ENCODE measurements around the gene SEMA3F. TPM values are rescaled to one million over a fixed set of nuclear protein-coding genes. Genes with fewer than 3 reads are reported as not detected.

Gene SEMA3F
- total RNA-seq, 1 experiment from 2014 or later: 3.9 TPM

GRCh38 chr3:50132421-50133282 is 22.5 kb upstream of the SEMA3F start:
- BruUV-seq (replicated peaks): no TSS peak

GRCh38 chr3:50133283-50133615 is 21.9 kb upstream of the SEMA3F start:
- Histone ChIP-seq H3K36me3 (ENCODE audit: insufficient read depth, low read length, poor library complexity, severe bottlenecking) (no peaks in the 10 kb centered on the region), H3K27me3 (replicated peaks; ENCODE audit: insufficient read depth, low read depth, low read length, poor library complexity) (no peaks in the 10 kb centered on the region), H3K4me3 (ENCODE audit: low read depth, low read length, poor library complexity, severe bottlenecking) (no peak overlapping the region), H3K27ac (ENCODE audit: low read depth, low read length, poor library complexity, severe bottlenecking) (no peak overlapping the region), H3K4me1 (ENCODE audit: insufficient read depth, low read length, poor library complexity, severe bottlenecking) (peaks cover 22% of the 10 kb centered on the region), H3K9me3 (ENCODE audit: low read depth, low read length, poor library complexity, severe bottlenecking) (no peaks in the 10 kb centered on the region)
- BruUV-seq (replicated peaks): no TSS peak
- intact Hi-C loops (cut with micrococcal nuclease; ENCODE audit: unreplicated experiment): no loop called here
- ChIA-PET POLR2A (ENCODE audit: low non-redundant PET) (no interaction called here), CTCF (no interaction called here)
- no peak for TF ChIP-seq EZH2 (IDR thresholded peaks at IDR 0.05; ENCODE audit: borderline replicate concordance, low read depth, low read length, poor library complexity, severe bottlenecking)
- TF ChIP-seq CTCF (conservative IDR thresholded peaks at IDR 0.05; ENCODE audit: low read depth, low read length): no peak
- DNase-seq (ENCODE audit: low spot score): no peak

More at GRCh38 chr3:50132421-50133282, 22.5 kb upstream of the SEMA3F start:
- TF ChIP-seq EZH2 (IDR thresholded peaks at IDR 0.05; ENCODE audit: borderline replicate concordance, low read depth, low read length, poor library complexity, severe bottlenecking) (no peak), CTCF (conservative IDR thresholded peaks at IDR 0.05; ENCODE audit: low read depth, low read length) (no peak)
- H3K27me3 ChIP-seq (replicated peaks; ENCODE audit: insufficient read depth, low read depth, low read length, poor library complexity): no peaks in the 10 kb centered on the region
- intact Hi-C loops (cut with micrococcal nuclease; ENCODE audit: unreplicated experiment): no loop called here
- peaks cover 16% of the 10 kb centered on the region for H3K4me1 ChIP-seq (ENCODE audit: insufficient read depth, low read length, poor library complexity, severe bottlenecking)
- no peak for DNase-seq (ENCODE audit: low spot score)
- no peak overlapping the region for H3K4me3 ChIP-seq (ENCODE audit: low read depth, low read length, poor library complexity, severe bottlenecking)
- ChIA-PET POLR2A (ENCODE audit: low non-redundant PET) (no interaction called here), CTCF (no interaction called here)
- no peaks in the 10 kb centered on the region for H3K36me3 ChIP-seq (ENCODE audit: insufficient read depth, low read length, poor library complexity, severe bottlenecking)
- no peaks in the 10 kb centered on the region for H3K9me3 ChIP-seq (ENCODE audit: low read depth, low read length, poor library complexity, severe bottlenecking)
- no peak overlapping the region for H3K27ac ChIP-seq (ENCODE audit: low read depth, low read length, poor library complexity, severe bottlenecking)

GRCh38 chr3:50134367-50134766 is 20.8 kb upstream of the SEMA3F start:
- TF ChIP-seq EZH2 (IDR thresholded peaks at IDR 0.05; ENCODE audit: borderline replicate concordance, low read depth, low read length, poor library complexity, severe bottlenecking): no peak
- Histone ChIP-seq H3K9me3 (ENCODE audit: low read depth, low read length, poor library complexity, severe bottlenecking) (no peaks in the 10 kb centered on the region), H3K4me1 (ENCODE audit: insufficient read depth, low read length, poor library complexity, severe bottlenecking) (peaks cover 32% of the 10 kb centered on the region), H3K27ac (ENCODE audit: low read depth, low read length, poor library complexity, severe bottlenecking) (no peak overlapping the region), H3K4me3 (ENCODE audit: low read depth, low read length, poor library complexity, severe bottlenecking) (no peak overlapping the region), H3K27me3 (replicated peaks; ENCODE audit: insufficient read depth, low read depth, low read length, poor library complexity) (no peaks in the 10 kb centered on the region), H3K36me3 (ENCODE audit: insufficient read depth, low read length, poor library complexity, severe bottlenecking) (no peaks in the 10 kb centered on the region)
- intact Hi-C loops (cut with micrococcal nuclease; ENCODE audit: unreplicated experiment): no loop called here
- ChIA-PET POLR2A (ENCODE audit: low non-redundant PET) (no interaction called here), CTCF (no interaction called here)
- no TSS peak for BruUV-seq (replicated peaks)
- no peak for DNase-seq (ENCODE audit: low spot score)

GRCh38 chr3:50135964-50136363 is 19.2 kb upstream of the SEMA3F start:
- DNase-seq (ENCODE audit: low spot score): no peak
- Histone ChIP-seq H3K27ac (ENCODE audit: low read depth, low read length, poor library complexity, severe bottlenecking) (no peak overlapping the region), H3K27me3 (replicated peaks; ENCODE audit: insufficient read depth, low read depth, low read length, poor library complexity) (no peaks in the 10 kb centered on the region), H3K36me3 (ENCODE audit: insufficient read depth, low read length, poor library complexity, severe bottlenecking) (no peaks in the 10 kb centered on the region), H3K4me3 (ENCODE audit: low read depth, low read length, poor library complexity, severe bottlenecking) (no peak overlapping the region), H3K9me3 (ENCODE audit: low read depth, low read length, poor library complexity, severe bottlenecking) (no peaks in the 10 kb centered on the region), H3K4me1 (ENCODE audit: insufficient read depth, low read length, poor library complexity, severe bottlenecking) (peaks cover 40% of the 10 kb centered on the region)
- BruUV-seq (replicated peaks): no TSS peak
- intact Hi-C loops (cut with micrococcal nuclease; ENCODE audit: unreplicated experiment): no loop called here
- ChIA-PET POLR2A (ENCODE audit: low non-redundant PET) (no interaction called here), CTCF (no interaction called here)
- no peak for TF ChIP-seq CTCF (conservative IDR thresholded peaks at IDR 0.05; ENCODE audit: low read depth, low read length)
- no peak for TF ChIP-seq EZH2 (IDR thresholded peaks at IDR 0.05; ENCODE audit: borderline replicate concordance, low read depth, low read length, poor library complexity, severe bottlenecking)

Data from A673 (cell line).